Activated CD4-positive, alpha-beta T cell treated with anti-CD3 and anti-CD28 coated beads, Interleukin-2, Interleukin-6, amounts not matched to agents 100 ng/mL and 50 ng/mL, durations not matched to agents 16 hours and 8 hours (primary cell): ENCODE measurements around the gene MEF2C.

ENCODE experiments used
- DNase-seq: peaks from one replicate; pipeline ENCODE4 v3.0.0-alpha.2; 2020

The MEF2C gene

DNA sequence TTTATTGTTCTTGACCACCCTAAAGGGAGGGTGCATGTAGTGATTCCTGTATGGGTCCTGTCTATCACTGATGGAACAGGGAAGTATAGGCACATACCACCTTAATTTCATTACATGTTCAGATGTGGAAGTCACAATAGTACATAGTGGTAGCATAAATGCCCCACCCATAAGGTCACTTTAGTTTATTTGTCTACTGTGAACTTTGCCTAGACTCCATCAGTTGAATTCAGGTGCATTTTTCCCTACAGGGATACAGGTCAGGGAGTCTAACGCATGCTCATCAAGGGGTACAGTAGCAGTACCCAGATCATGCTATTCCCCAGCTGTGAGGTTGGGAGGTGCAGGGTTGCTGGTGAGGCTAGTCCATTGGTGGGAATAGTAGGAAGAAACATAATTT lies 175.0 kb downstream of the MEF2C start:
- no peak for DNase-seq

DNA sequence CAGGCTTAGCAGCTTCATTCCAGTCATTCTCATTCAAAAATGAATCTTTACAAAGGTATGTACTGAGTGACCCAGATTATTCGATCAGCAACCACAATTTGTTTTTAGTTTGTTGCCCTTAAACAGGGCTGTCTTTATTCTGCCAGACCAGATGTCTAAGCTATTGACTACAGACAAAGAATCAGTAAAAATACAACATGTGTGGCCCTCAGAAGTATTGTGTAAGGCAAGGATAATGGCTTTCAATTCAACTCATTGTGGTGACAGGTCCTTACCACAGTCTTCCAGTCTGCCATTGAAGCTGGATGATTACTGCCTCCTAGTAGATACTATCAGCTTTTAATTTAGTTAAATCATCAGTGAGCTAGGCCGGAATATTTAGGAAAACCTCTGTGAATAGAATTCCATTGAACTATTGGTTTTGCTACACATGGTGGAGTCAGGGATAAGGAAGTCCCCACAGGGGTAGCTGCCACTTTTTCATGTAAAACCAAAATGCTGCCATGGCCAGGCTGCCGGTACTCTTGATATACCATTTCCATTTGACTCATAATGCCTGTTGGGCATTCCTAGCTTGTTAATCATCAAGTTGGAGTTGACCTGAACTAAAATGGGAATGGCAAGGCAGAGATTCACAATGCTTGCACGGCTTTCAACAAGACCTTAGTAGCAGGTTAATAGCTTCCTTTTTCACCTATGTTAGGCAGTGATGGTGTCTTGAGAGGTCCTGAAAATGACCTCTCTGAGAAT lies 175.6 kb downstream of the MEF2C start:
- no peak for DNase-seq

- DNase-seq = no peak
These were observed 180.7 kb downstream of the MEF2C start for GRCh38 chr5:88702332-88702731.

DNA sequence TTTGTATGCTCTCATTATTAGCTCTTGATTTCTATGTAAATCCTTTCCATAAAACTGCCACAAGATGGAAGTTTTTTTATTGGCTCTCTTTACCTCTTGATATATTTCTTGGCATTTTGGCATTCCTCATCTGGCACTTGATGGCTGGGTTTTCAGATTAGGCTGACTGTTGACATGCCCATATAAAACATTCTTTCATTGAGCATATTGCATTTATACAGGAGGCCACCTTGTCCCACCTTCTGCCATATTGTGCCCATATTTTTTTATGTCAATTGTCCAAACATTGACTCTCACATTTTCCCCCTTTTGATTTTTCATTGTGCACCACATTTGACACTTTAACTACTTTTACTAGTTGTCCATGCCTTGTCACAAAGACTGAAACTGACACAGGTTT lies 182.9 kb downstream of the MEF2C start:
- DNase-seq = no peak

- DNase-seq = no peak
These were observed 184.7 kb downstream of the MEF2C start for GRCh38 chr5:88698290-88698689.

DNA sequence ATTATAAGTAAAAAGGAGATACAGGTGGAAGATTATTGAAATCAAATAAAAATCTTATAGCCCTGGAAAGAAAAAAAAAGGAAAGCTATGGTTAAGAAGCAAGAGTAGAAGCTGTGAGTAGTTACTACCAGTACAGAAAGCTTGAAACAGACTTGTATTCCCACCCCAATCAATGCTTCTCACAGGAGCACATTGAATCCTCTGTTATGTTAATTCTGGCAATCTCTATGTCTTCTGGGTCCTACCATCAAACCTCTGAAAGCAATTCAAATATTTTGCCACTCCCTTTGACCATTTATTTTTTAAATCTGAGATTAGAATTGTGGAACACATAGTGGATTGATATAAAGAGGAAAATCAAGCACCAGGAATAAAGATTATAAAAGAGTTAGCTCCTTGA lies 186.5 kb downstream of the MEF2C start:
- DNase-seq = no peak

DNA sequence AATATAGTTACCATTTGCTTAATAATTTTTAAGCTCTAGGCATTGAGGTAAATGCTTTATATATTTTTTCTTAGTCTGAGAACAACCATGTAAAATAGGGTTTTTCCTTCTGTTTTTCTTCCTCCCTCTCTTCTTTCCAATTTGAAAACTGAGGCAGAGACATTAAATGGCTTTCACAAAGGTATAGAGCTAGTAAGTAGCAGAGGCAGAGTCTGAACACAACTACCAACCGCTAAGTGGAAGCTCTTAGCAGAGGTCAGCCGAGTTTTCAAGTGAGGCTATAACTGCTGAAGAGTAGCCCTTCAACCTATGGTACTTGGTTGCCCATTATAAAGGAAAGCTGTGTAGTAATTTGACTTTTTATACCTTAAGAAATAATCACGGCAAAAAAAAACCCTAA lies 187.1 kb downstream of the MEF2C start:
- no peak for DNase-seq

DNA sequence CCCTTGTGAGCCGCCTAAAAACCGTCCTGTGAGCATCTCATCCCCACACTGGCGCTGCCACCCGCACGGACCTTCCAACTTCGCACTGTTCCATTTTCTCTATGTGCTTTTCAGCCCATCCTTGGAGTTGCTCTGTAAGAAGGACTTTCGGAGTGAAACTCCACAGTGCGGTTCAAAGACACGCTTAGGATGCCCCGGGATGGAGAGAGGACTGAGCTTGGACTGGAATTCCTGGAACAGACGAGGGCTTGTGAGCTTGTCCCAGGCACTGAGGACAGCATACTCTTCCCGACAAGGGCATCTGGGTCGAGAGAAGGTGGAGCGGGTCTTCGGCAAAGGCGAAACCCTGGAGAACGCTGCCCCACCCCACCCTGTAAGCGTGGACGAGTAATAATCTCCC lies 187.8 kb downstream of the MEF2C start:
- no peak for DNase-seq

DNA sequence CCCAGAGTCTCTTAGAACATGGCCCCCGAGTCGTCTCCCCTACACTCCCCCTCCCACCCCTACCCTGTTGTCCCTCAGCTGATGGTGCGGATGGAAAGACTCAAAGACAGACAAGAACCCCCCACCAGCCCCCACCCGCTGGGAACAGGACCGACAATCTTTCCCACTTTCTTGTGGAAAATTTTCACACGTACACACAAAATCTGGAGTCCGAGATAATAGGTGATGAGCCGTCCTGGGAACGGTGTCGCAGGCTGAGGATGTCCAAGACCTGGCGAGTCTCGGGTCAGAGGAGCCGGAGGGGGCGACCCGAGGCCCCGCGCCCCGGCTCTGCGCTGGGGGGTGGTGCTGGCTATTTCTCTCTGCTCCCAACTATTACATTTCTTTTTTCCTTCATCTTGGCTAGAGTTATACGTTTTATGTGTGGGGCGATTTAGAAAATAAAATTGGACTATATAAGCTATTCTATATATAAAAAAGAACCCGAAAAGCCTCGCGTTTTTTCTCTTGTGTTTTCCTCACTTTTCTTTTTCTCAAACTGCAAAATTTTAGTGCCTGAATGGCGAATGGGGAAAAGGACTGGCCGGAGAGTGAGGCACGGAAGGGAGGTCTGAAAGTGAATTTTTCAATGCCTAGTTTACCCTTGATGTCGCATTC lies 188.8 kb downstream of the MEF2C start:
- no peak for DNase-seq

DNA sequence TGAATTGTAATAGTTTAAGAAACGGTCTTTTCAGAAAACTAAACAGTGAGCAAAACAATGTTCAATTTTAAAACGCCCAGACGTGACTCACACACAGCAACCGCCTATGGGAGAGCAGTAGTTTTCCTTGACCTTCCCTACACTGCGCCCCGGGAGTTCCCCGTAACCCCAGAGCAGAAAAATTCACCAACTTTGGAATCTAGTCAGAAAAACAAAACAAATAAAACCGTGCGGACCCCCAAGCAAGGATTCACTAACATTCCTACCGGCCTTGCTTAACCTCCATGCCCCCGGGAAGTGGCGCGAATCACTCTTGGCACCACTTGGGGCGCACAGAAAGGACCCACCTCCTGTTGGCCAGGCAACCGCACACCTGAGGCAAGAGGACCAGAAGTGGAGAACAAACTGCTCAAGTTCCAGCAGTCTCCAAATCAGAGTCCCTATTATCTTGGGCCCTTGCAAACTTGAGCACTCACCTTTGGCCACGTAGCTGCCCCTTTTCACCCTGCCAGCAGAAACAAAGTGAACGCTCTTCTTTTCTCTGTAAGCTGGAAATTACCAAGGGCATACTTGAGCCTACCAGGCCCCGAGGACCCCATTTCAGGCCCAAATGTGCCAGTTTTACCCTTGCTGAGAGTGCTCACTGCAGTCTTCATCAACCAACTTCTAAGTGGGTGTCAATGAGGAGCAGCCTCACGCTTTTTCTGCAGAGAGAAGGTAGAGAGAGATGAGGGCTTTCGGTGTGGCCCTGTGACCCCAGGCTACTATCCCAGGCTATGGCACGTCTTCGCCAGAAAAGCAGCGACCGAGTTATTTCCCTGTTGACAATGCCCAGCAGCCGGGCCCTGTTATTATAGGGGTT lies 189.7 kb downstream of the MEF2C start:
- DNase-seq = no peak

DNA sequence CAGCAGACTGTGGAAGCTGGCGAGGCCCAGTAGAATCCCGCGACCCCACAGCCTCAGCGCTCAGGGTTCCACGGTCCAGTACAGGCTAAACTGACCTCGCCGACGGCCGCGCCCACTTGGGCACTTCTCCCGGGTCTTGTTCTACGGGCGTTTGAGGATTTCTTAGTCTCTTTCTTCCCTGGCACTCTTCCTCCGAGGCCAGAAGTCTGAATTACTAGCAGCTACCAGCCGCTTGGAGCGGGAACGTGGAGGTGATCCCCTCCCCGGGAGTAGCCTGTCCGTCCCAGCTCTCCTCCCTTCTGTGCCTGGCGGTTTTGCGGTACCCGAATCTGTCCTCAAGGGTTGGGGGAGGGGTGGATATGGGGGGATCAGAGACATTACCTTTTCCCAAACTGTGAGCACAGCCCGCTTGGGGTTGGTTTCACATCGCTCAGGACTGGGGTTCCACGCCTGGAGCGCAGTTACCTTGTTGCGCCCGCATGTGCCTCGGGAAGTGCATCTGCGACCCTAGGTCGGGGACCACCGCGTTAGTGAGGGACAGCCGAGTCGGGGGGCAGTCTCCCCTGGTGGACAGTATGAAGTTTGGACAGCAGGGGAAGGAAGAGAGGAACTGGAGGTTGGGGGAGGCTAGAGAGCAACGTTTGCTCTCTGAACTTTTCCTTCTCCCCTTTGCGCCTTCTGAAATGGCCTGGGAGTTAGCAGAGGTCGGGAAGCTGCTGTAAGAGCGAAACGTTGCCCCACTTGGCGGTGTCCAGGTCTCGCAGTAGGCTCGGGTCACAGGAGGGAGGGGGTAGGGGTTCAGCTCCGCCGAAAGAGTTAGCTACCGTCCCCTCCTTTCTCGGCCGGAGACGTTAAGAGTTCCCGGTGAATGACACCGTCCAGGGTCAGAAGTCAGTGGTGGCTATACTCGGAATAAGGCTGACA lies 190.8 kb downstream of the MEF2C start:
- DNase-seq = no peak

DNA sequence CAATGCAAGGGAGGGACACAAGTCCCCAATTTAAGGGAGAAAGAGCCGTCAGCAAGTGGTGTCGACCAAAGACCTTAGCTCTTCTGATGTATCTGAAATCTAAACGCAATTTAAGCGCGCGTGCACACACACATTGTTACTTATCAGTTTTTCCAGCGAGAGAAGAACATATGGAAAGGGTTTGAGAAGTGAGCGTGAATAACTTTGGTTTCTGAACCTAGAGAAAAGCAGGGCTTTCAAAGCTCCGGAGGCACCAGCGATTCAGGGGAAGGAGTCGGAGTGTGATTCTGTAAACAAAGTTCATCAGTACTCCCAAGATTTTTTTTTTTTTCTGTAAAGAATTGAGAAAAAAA lies 191.8 kb downstream of the MEF2C start:
- DNase-seq = no peak

DNA sequence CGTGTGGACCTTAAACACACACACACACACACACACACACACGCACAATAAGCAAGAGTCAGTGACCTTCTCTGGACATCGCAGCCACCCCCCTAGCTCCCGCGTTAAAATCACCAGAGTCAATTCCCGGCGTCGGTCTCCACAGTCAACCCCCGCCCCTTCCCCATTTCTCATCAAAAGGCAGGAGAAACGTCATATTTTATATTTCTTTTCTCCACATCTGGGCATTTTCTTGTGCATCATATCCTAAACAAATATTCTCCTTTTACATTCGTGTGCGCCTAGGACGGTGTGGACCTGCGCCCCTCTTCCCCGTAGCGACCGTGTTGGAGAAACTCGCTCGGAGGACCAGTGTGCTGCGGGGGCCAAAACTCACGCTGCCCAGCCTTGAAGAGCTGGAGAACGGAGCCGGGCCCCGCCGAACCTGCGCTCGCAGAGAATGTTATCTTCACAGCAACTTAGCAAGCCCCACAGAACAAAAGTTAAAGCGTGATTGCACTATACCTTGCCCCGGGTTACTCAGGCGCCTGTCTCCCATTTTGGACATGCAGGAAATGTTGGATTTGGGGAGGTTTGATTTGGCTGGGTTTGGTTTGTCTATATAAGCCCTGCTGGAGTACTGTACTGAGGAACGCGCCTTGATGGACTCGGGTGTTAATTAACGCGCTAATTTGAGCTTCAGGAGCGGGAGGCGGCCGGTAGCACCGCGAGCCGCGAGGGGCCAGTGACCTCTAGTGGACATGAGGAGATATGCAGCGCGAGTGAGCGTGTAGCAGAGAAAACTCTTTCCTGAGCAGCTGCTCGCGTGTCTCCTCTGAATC lies 192.4 kb downstream of the MEF2C start:
- DNase-seq = peak; percentile 78

DNA sequence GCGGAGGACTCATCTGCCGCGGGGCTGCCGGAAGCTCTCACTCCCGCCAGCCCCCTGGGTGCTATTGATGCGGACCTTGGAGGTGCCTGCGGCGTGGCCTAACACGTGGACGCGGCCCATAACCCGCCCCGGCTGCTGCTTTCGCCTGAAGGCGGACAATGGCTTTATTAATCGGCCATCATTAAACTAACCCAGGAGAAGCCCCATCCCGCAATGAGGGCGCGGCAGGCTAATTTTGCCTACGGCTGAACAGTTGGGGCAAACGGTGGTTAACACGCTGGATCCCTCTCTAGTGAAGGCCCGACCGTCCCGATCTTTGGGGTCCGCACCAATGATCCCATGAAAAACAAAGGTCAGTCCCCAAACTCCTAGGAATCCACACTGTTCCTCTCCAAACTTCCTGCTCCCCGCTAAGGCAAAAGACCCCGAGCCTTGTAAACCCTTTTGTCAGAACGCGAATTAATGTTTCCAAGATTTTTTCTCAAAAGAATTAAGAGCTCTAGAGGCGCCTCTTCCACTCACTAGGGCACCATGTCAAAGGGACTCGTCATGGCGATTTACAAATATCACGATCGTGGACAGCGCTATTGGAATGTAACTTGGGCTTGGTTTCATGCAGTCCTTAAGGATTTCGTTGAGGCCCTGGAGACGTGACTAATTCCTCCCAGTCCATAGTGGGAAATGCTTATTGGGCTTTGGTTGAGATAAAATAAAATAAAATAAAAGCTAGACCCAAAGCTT lies 193.1 kb downstream of the MEF2C start:
- DNase-seq = no peak

DNA sequence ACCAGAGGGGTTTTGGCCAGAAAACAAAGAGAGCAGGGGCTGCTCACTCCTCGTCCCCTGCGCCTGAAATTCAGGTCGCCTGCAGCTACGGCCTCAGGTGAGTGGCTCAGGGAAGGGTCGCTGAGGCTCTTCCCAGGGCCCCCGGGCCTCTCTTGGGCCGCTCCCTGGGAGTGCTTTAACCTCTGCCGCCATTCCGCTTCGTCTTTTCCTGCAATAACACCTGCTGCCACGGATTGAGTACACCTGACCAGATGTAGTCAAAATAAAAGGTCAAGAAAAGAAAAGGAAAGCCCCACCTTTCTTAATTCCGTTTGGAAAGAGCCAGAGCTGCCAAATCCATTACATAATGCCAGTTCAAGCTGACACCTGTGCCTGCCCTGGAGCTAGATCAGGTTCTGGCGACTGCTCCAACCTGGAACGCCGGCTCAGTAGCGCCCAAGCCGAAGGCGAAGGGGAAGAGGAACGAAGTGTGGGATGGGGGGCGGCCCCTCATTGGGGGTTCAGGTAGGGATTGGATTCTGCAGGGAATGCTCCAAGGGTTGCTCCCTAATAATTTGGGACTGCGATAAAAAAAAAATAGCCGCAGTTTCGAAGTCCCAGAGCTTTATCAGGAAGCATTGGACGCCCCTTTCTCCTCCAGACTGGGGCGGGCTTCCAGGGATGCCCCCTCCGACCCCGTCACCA lies 193.9 kb downstream of the MEF2C start:
- DNase-seq = no peak

- DNase-seq = no peak
These were observed 194.6 kb downstream of the MEF2C start for GRCh38 chr5:88688156-88688983.

DNA sequence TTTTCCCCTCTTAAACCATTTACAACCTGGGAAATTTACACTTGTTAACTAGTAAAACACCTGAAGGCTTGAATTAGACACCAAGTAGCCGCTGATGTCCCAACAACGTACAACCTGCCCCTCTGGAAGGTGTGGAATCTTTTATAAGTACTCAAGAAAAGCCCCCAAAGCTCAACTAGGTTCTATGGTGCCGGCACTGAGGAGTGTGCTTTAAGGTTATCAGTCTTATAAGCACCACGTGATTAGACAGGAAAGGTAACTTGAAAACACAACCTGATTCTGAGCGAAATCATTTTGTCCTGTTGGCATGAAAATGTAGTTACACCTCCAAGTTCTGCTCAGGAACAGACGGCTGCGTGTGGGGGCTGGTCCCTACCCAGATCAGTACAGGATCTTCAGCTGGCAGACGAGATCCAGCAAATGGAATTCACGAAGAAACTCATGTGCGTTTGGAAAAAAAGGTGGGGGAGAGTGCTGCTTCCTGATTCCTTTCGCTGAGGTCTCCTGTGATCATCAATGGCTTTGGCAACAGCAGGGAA lies 195.5 kb downstream of the MEF2C start:
- no peak for DNase-seq

DNA sequence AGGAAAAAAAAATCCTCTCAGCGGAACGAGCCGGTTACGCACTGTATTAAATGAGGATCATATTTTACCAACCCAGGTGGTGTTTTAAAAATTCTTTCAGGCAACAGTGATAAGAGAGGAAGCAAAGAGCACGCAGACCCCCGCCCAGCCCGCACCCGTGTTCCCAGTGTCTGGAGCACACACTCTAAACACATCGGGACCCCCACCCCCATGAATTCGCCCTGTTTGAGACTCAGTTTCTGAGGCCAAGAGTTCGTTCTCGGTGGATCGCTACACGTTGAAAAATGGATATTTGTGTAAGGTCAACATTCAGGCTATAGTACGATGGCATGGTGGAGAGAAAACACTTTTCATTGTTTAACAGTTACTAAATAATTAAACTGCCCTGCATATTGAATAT lies 196.3 kb downstream of the MEF2C start:
- DNase-seq = no peak
